K562 (cell line): ENCODE data around the gene PMF1. TPM values are rescaled to one million over a fixed set of nuclear protein-coding genes. Genes with fewer than 3 reads are reported as not detected.

Experiments
- ATAC-seq: fragments of 200-7000 bp; cut with Tn5 transposase; 3 replicates; pipeline ENCODE4 v1.9.1; 2020; ENCODE audit warnings: moderate library complexity
- BruUV-seq: library from RNA; stranded (reverse); fragments of 400-500 nt; replicated peaks from 2 replicates; lab custom pipeline; 2021; lab: Mats Ljungman, UMichigan
- CTCF ChIA-PET: fragments of 300-600 bp; formaldehyde crosslinking; extraction: SDS; loops from one replicate; lab custom pipeline; 2021; ENCODE audit warnings: low intra/inter-chr PET ratio; lab: Yijun Ruan, JAX
- POLR2A ChIA-PET: fragments of 300-600, 350-650 bp; sonication (Branson Sonifier 250); formaldehyde crosslinking; extraction: SDS; loops from one replicate; lab custom pipeline; 2021; ENCODE audit warnings: antibody characterized with exemption, inconsistent platforms; lab: Yijun Ruan, JAX
- DNase-seq, 4 experiments: peaks; one replicate each; pipeline versions ENCODE4 v3.0.0 to v3.0.0-alpha.2; 2011 to 2018; ENCODE audit warnings: low spot score in 3 of 4, mixed read lengths in 3 of 4; ENCODE audit errors: extremely low read depth in 1 of 4
- FAIRE-seq: peaks from 2 replicates; lab custom pipeline; 2011; peaks lifted over from hg19 to GRCh38; lab: Jason Lieb, UNC
- H2AFZ ChIP-seq: 2 replicates; pipeline ENCODE4 v1.6.0; 2011; ENCODE audit warnings: low read depth, low read length, control low read depth, inconsistent platforms
- H3K27ac ChIP-seq: fragments of 200-600 bp; 3 replicates; pipeline ENCODE4 v1.8.0; 2011; ENCODE audit warnings: low read depth, mild to moderate bottlenecking, control low read depth, inconsistent platforms, low read length, moderate library complexity, mixed read lengths; ENCODE audit errors: extremely low read depth
- H3K27me3 ChIP-seq, 2 experiments: fragments of 300-600 bp in 1 of 2; 2 replicates in 1 of 2; 3 replicates in 1 of 2; pipeline versions ENCODE4 v1.6.0 to v1.8.0; 2011; ENCODE audit warnings: inconsistent platforms in 2 of 2, low read length in 2 of 2, mild to moderate bottlenecking in 1 of 2, mixed read lengths in 1 of 2, moderate library complexity in 1 of 2; ENCODE audit not compliant: control insufficient read depth in 2 of 2, insufficient read depth in 2 of 2
- H3K36me3 ChIP-seq: fragments of 300-600 bp; 3 replicates; pipeline ENCODE4 v1.8.0; 2011; ENCODE audit warnings: mild to moderate bottlenecking, low read length, inconsistent platforms; ENCODE audit not compliant: control insufficient read depth, insufficient read depth
- H3K4me1 ChIP-seq, 2 experiments: fragments of 200-600 bp in 1 of 2; replicated peaks in 1 of 2; 2 replicates in 1 of 2; 3 replicates in 1 of 2; pipeline versions ENCODE4 v1.5.1 to v1.8.0; 2011; ENCODE audit warnings: inconsistent platforms in 2 of 2, low read length in 2 of 2, mild to moderate bottlenecking in 1 of 2, mixed read lengths in 1 of 2, moderate library complexity in 1 of 2; ENCODE audit not compliant: control insufficient read depth in 2 of 2, insufficient read depth in 2 of 2
- H3K4me2 ChIP-seq: 2 replicates; pipeline ENCODE4 v1.6.1; 2011; ENCODE audit warnings: low read length, control low read depth, inconsistent platforms, mixed read lengths; ENCODE audit not compliant: insufficient read depth
- H3K4me3 ChIP-seq: fragments of 200-600 bp; sonication (generic), shearing (Covaris generic); 2 replicates; pipeline ENCODE4 v1.5.1; 2016; ENCODE audit warnings: control low read depth, inconsistent platforms
- H3K79me2 ChIP-seq: fragments of 200-600 bp; 3 replicates; pipeline ENCODE4 v1.8.0; 2011; ENCODE audit warnings: low read length, inconsistent platforms; ENCODE audit not compliant: control insufficient read depth, insufficient read depth
- H3K9ac ChIP-seq, 2 experiments: 2 replicates each; pipeline versions ENCODE4 v1.6.0 to v1.6.1; 2011; ENCODE audit warnings: low read depth in 2 of 2, low read length in 2 of 2, control low read depth in 1 of 2, inconsistent platforms in 1 of 2, mild to moderate bottlenecking in 1 of 2, mixed read lengths in 1 of 2; ENCODE audit not compliant: insufficient read depth in 1 of 2
- H3K9me1 ChIP-seq: one replicate; pipeline ENCODE4 v1.6.0; 2011; ENCODE audit warnings: inconsistent platforms, mild to moderate bottlenecking, low read length, moderate library complexity; ENCODE audit not compliant: control insufficient read depth, insufficient read depth
- H3K9me3 ChIP-seq: replicated peaks from 2 replicates; pipeline ENCODE4 v1.5.1; 2011; ENCODE audit warnings: low read depth, low read length, inconsistent platforms; ENCODE audit not compliant: control insufficient read depth, insufficient read depth
- H4K20me1 ChIP-seq: replicated peaks from 2 replicates; pipeline ENCODE4 v1.6.1; 2011; ENCODE audit warnings: low read length, inconsistent platforms, mixed read lengths; ENCODE audit not compliant: control insufficient read depth, insufficient read depth
- BCLAF1 ChIP-seq, 2 experiments: fragments of 450-650 bp in 1 of 2; IDR thresholded peaks; 2 replicates each; pipeline ENCODE4 v1.6.1; 2011 to 2017; ENCODE audit warnings: low read depth in 2 of 2, antibody characterized with exemption in 1 of 2, borderline replicate concordance in 1 of 2, low read length in 1 of 2, mild to moderate bottlenecking in 1 of 2, mixed read lengths in 1 of 2; ENCODE audit not compliant: control insufficient read depth in 1 of 2
- BRCA1 ChIP-seq, 2 experiments: fragments of 450-650 bp in 1 of 2; sonication (generic) in 1 of 2; formaldehyde crosslinking in 1 of 2; IDR thresholded peaks; 2 replicates each; pipeline versions ENCODE4 v1.5.0 to v1.6.1; 2017 to 2020; ENCODE audit warnings: mild to moderate bottlenecking in 1 of 2, missing genetic modification reagents in 1 of 2
- HNRNPL ChIP-seq: fragments of 200-400 bp; formaldehyde crosslinking; IDR thresholded peaks from 2 replicates; pipeline ENCODE4 v1.6.1; 2017; ENCODE audit warnings: low read depth, mild to moderate bottlenecking, low read length
- MEIS2 ChIP-seq: fragments of 450-650 bp; IDR thresholded peaks from 2 replicates; pipeline ENCODE4 v1.6.1; 2014; ENCODE audit warnings: mild to moderate bottlenecking; ENCODE audit not compliant: partially characterized antibody
- POLR2AphosphoS5 ChIP-seq: IDR thresholded peaks from 2 replicates; pipeline ENCODE4 v1.6.1; 2011; ENCODE audit warnings: mild to moderate bottlenecking, low read depth, low read length, moderate library complexity; ENCODE audit not compliant: control insufficient read depth, insufficient read depth
- SAP30 ChIP-seq: fragments of 200-600 bp; sonication (generic); IDR thresholded peaks from 2 replicates; pipeline ENCODE4 v1.6.1; 2012; ENCODE audit warnings: borderline replicate concordance, low read depth, mild to moderate bottlenecking, moderate library complexity, low read length, control low read depth, inconsistent platforms; ENCODE audit not compliant: insufficient read depth, poor library complexity, severe bottlenecking
- SMARCE1 ChIP-seq: fragments of 450-650 bp; IDR thresholded peaks from 2 replicates; pipeline ENCODE4 v1.7.1; 2016; ENCODE audit warnings: mild to moderate bottlenecking
- SUPT5H ChIP-seq: fragments of 450-650 bp; IDR thresholded peaks from 2 replicates; pipeline ENCODE4 v1.6.1; 2016
- ZNF277 ChIP-seq: fragments of 250-450 bp; sonication (Bioruptor Pico); IDR thresholded peaks from 2 replicates; pipeline ENCODE4 v1.8.0; 2022; ENCODE audit warnings: inconsistent platforms, mild to moderate bottlenecking, moderate library complexity, borderline replicate concordance
- ZNF282 ChIP-seq: sonication (generic); formaldehyde crosslinking; IDR thresholded peaks from 2 replicates; pipeline ENCODE4 v1.8.1; 2023; ENCODE audit warnings: missing genetic modification reagents
- whole genome bisulfite sequencing: fragments of 100-300 bp; shearing (Covaris generic); methylation state at CpG from one replicate; pipeline ENCODE4 v1.1.6; 2016; ENCODE audit warnings: low coverage, mixed read lengths; ENCODE audit not compliant: insufficient coverage; ENCODE audit errors: missing lambda C conversion rate; 5-methylcytosine and 5-hydroxymethylcytosine counted together
- in situ Hi-C: fragments of 300-500 bp; cut with MboI; formaldehyde crosslinking; loops from 4 replicates; pipeline ENCODE4 v1.15.0; 2018; ENCODE audit warnings: inconsistent platforms, mixed read lengths
- intact Hi-C: fragments of 100-400 bp; cut with micrococcal nuclease; formaldehyde crosslinking; loops from 2 replicates; pipeline ENCODE4 v1.14.2; 2022
- polyA plus RNA-seq, 8 experiments: library from polyadenylated mRNA; depleted of rRNA in 4 of 8; stranded (reverse) in 5 of 8; unstranded in 3 of 8; fragments of >200 nt; fragmentation: Nextera tagmentation in 2 of 8; fragmentation: Illumina TruSeq in 1 of 8; extraction: Ambion mirVana in 2 of 8; extraction: Trizol in 1 of 8; gene quantifications; 2 replicates each; pipeline versions ENCODE4 v1.2.1 to v1.2.3, GENCODE V29; 2011 to 2014; ENCODE audit warnings: inconsistent platforms in 1 of 8, missing spikeins in 1 of 8
- total RNA-seq, 7 experiments: library from RNA; depleted of rRNA in 6 of 7; stranded (reverse); fragments of >200 nt in 6 of 7; fragmentation: Illumina TruSeq in 2 of 7; extraction: Trizol in 2 of 7; gene quantifications; 2 replicates each; pipeline versions ENCODE4 v1.2.1 to v1.2.3, GENCODE V29; 2011 to 2021; ENCODE audit warnings: low replicate concordance in 1 of 7

The PMF1 gene
- total and polyA plus RNA-seq, 9 of the 15 experiments (the other 6 are each of a cell fraction or from before 2014, with no cell fraction given), result 9.4 to 92.9 (median 71.0) TPM

- H3K79me2 ChIP-seq, result no peaks in the 10 kb centered on the region
- no peak overlapping the region for H3K9ac ChIP-seq
- DNase-seq (no peak), ATAC-seq (no peak)
- BruUV-seq, result no TSS peak
- H2AFZ ChIP-seq, result no peak overlapping the region
- H3K4me2 ChIP-seq, result no peak overlapping the region
- no peaks in the 10 kb centered on the region for H3K9me1 ChIP-seq
- H3K9me3 ChIP-seq, result no peaks in the 10 kb centered on the region
- WGBS, result 90% methylated on average over 3 of the region's 3 CpGs
- H3K36me3 ChIP-seq, result peaks cover 87% of the 10 kb centered on the region
- peaks cover 10 to 15% of the 10 kb centered on the region in 2 experiments; a peak in 4 of 5 replicates for H3K4me1 ChIP-seq
- H3K27ac ChIP-seq, result no peak overlapping the region
- CTCF ChIA-PET, result no interaction called here
- TF ChIP-seq ZNF282 (CRISPR knock-in tag) (no peak), BCLAF1 (IDR thresholded peaks at IDR 0.05; ENCODE audit: borderline replicate concordance in 1 of 2, control insufficient read depth in 1 of 2, low read depth in 2 of 2, low read length in 1 of 2) (no peak), BRCA1 (IDR thresholded peaks at IDR 0.05) (no peak), BRCA1 (CRISPR knock-in tag; IDR thresholded peaks at IDR 0.05) (no peak), SMARCE1 (no peak), SAP30 (no peak), MEIS2 (no peak), ZNF277 (CRISPR knock-in tag) (no peak), SUPT5H (peak; percentile 21; the same call in 1 of the 2 replicates), POLR2AphosphoS5 (0 out of 2 replicates have a peak, but pooled peaks have one; percentile 2), HNRNPL (no peak)
- TF ChIP-seq, all 486 proteins: peak for 2
- intact Hi-C loops, result no loop called here
- no peaks in the 10 kb centered on the region for H4K20me1 ChIP-seq
- in situ Hi-C loops, result no loop called here
- H3K27me3 ChIP-seq, result no peaks in the 10 kb centered on the region
- no peak overlapping the region for H3K4me3 ChIP-seq
- POLR2A ChIA-PET, result interaction anchor here (0.6 to 1.7 kb wide), 5 partner anchors 8 to 30 kb away, joined by 3 read pairs; no protein-coding TSS in a partner anchor
- no peak for FAIRE-seq
Observed at GRCh38 chr1:156253634-156254033, 40.8 kb downstream of the PMF1 start.
